HG03457 (cell line): ENCODE results near the gene CCNQ.

Source experiments
- ATAC-seq: cut with Tn5 transposase; IDR thresholded peaks from one replicate; pipeline ENCODE4 v1.9.1; 2021; ENCODE audit warnings: moderate number of reproducible peaks; ENCODE audit not compliant: unreplicated experiment

CCNQ gene

DNA sequence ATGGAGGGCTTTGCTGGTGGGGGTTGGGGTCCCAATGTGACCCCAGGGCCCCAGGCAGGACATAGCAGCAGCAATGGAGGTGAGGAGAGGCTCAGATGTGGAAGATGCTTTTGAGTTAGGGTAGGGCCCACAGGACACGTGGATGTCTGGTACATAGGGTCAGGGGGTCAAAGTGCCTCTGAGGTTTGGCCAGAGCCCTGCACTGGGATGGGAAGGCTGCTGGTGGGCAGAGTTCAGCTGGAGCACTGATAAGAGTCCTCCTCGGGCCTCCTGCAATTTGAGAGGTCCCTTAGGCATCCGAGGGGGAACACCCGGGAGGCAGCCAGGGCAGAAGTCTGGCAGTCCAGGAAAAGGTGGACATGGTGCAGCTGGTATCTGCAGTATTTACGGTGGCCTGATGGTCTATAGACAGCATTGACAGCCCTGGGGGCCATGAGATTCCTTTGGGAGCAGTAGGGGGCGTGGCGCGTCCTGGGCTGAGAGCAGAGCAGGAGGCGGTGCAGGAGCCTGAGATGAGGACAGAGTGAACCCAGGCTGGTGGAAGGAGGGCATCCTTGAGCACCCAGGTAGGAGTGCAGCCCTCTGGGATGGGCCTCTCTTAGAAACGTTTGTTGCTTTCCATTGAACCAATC lies 22.6 kb downstream of the CCNQ start:
- ATAC-seq: no peak

DNA sequence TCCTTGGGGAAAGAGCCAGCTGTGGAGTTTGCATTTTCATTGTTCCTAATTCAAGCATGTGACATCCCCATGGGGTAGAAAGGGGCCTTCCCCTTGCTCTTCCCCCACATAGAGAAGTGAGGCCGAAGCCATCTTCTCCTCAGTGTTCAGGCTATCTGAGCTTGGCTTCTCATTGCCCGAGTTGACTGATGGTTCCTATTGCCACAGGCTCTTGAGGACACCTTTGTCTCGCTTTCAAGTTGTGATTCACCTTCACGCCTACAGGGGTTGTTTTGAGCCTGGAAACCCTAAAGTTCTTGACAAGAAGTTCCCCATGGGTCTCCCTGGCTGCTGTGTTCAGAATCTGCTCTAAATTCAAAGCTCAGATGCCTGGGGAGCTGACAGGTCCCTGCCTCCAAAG lies 25.0 kb downstream of the CCNQ start:
- ATAC-seq: no peak

DNA sequence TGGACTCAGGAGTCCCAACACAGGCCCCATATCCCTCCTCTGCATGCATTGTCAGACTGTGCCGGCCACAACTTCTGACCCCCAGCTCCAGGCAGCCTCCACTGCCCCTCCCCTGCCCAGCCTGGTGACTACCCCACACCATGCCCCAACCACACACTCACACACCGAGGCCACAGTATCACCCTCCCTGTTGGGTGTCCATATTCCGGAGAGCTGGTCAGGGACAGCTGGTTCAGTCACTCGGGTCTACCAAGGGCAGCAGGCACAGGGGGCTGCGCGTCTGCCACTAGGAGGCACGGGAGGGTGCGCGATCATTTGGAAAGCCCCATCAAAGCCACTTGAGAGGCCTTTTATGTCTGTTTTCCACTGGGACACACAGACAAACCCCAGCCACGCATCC lies 26.3 kb downstream of the CCNQ start:
- ATAC-seq: no peak

- no peak for ATAC-seq
These were observed 27.4 kb downstream of the CCNQ start for GRCh38 chrX:153571534-153571908.

GRCh38 chrX:153569475-153569874 lies 29.5 kb downstream of the CCNQ start:
- ATAC-seq: no peak

DNA sequence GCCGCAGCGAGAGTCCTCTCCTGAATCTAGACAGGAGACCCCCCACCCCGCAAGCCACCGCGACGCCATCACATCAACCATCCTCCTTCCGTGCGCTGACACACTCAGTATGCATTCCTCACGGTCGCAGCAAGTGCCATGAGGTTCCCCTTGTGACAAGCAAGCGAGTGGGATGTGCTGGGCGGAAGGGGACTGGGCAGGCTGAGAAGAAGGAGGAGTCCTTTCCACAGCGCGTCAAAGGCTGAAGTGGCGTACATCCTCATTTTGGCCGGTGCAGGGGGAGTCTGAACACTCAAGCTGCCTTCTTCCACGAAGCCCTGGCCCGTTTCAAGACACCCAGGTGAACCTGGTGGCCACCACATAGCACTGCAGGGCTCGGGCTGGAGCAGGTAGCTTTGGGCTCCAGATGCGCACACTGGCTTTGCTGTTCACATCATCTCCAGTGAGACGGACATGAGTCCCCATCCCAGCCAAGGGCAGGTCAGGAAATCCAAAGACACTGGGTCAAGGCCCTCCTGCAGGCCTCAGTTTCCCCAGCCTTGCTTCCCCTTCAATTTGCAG lies 30.4 kb downstream of the CCNQ start:
- ATAC-seq: no peak

- no peak for ATAC-seq
These were observed 32.9 kb downstream of the CCNQ start for GRCh38 chrX:153565996-153566580.

DNA sequence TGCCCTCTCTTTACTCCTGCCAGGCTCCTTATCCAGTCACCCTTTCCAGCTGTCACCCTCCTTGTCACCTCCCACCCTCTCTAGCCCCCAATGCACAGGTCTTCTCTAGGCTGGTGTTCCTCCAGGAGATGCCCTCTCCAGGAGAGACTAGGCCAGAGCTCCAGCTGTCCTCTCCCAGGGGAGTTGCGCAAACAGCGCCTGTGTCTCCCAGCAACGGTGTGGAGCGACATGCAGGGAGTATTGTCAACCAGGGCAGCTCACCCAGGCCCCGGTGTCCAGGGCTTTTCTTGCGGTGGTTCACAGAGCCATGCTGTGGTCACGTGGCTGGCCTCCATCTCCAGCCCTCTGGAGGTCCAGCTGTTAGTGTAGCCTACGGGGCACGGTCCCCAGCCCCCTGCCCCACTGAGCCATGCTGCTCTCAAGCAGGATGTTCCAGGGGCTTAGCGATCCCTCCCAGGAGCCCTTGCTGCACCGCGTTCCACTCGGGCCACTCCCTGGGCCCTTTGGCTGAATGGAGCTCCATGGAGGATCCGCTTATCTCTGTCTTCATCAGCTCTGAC lies 34.8 kb downstream of the CCNQ start:
- no peak for ATAC-seq

- ATAC-seq: no peak
These were observed 36.4 kb downstream of the CCNQ start for GRCh38 chrX:153562546-153562945.

- no peak for ATAC-seq
These were observed 37.6 kb downstream of the CCNQ start for GRCh38 chrX:153561337-153561736.

DNA sequence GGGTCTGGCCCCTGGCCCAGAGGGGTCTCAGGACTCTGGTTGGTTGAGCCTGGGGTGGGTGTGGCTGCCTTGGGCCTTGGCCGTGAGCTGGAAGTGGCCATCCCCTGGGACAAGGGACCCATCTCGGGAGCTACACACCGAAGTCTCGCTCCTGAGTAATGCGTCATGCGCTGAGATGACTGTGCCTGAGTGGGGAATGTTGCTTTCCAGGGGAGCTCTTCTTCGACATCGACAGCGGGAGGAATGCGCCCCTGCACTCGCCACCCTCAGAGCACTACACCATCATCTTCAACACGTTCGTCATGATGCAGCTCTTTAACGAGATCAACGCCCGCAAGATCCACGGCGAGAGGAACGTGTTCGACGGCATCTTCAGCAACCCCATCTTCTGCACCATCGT lies 38.5 kb downstream of the CCNQ start:
- ATAC-seq: no peak

GRCh38 chrX:153560000-153560399 lies 38.9 kb downstream of the CCNQ start:
- ATAC-seq: no peak

DNA sequence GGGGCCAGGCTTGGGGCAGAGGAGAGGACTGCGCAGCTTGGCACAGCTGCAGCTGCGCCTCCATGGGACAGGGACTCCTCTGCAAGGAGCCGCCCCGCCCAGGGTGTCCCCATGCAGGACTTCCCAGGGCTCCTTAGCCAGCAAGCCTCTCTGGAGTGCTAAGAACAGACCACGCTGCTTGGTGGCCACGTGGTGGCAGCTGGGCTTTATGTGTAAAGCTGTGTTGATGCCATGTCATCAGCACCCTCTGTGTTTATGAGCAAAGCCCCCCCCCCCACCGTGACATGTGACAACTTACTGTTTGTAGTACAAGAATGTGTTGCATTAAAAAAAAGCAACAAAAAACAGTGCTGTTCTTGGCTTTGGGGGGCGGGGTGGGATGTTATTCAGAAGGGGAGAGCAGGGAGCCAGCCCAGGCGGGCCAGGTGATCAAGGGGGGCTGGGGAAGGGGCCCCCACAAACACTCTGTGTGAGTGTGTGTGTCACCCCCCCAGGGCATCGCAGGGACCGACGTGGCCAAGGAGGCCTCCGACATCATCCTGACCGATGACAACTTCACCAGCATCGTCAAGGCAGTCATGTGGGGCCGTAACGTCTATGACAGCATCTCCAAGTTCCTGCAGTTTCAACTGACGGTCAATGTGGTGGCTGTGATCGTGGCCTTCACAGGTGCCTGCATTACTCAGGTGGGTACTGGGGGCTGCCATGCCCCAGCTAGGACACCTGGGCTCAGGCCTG lies 41.2 kb downstream of the CCNQ start:
- ATAC-seq: no peak

DNA sequence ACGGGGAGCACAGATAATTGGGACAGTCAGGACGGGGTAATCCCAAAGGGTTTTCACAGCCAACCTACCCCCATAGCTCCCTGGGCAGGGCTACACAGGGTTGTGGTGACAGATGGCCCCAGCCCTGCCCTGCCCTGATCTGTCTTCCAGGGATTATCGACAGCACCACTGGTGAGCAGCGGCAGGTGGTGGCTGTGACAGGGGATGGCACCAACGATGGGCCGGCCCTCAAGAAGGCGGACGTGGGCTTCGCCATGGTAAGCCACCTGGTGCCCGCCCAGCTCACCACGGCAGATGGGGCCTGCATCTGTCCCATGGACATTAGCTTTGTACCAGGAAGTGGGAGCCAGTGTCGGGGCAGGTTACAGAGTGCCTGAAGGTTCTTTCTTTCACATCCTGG lies 42.2 kb downstream of the CCNQ start:
- no peak for ATAC-seq

DNA sequence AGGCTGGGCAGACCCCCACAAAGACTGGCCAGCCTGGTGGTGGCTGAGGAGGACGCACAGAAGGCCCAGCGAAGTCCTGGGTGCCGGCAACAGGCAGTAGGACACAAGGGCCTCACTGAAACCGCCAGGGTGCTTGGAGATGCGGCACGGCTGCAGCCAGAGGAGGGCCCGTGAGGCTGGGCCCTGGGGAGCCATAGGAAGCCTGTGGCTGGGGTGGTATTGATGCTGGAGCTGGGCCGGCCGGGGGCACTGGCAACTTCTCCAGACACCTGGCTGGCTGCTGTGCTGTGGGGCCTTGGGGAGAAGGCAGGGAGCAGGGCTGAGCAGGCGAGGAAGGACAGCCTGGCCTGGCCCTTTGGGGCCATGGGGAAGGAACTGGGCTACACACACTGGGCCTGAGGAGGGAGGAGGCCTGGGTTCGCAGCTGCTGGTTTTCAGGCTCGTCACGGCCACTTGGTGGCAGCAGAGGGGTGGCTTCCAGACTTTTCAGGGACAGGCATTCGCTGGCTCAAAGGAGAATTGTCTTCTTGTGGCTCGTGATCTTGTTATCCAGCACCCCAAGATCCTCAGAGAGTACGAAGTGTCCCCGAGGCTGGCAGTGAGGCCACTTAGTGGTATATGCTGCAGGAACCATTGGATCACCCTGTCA lies 44.3 kb downstream of the CCNQ start:
- ATAC-seq: no peak

DNA sequence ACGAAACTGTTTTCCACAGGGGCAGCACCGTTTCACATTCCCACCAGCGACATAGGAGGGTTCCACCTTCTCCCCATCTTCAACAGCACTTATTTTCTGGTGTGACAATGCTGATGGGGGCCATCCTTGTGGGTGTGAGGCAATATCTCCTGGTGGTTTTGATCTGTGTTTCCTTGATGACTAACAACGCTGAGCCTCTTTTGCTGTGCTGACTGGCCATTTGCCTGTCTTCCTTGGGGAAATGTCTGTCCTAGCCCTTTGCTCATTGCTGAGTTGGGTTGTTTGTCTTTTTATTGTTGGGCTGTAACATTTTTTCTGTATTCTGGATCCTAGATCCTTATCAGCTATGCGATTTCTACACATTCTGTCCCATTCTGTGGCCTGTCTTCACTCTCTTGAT lies 47.8 kb downstream of the CCNQ start:
- no peak for ATAC-seq

DNA sequence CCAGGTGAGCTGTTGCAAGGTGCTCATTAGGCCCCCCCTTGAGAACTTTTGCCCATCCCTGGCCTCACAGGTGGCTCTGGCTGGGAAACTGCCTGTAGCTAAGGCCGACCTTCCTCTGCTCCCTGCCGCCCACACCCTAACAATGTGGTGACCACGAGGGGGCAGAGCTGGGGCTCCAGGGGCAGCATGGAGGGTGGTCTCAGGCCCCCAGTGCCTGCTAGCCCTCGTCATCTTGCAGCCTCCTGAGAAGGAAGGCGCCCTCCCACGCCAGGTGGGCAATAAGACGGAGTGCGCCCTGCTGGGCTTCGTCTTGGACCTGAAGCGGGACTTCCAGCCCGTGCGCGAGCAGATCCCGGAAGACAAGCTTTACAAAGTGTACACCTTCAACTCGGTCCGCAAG lies 49.1 kb downstream of the CCNQ start:
- no peak for ATAC-seq

GRCh38 chrX:153549231-153549630 lies 49.7 kb downstream of the CCNQ start:
- ATAC-seq: no peak

DNA sequence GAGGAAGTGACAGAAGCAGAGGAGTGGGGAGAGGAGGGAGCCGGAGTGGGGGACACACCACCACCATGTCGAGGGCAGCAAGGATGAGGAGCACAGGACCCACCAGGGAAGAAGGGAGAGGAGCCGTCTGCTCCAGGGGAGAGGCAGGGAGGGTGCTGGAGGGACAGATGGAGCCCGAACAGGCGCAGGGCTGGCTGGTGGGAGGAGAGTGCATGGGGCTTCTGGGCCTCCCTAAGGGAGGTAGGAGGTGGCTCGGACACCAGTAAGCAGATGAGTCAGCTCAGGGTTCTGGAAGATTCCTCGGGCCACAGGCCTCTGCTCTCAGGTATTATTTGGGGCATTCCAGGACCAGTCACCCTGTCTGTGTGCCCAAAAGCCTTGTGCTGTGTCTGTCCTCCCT lies 51.7 kb downstream of the CCNQ start:
- no peak for ATAC-seq

- ATAC-seq: no peak
These were observed 52.6 kb downstream of the CCNQ start for GRCh38 chrX:153546386-153546785.

- ATAC-seq: no peak
These were observed 54.2 kb downstream of the CCNQ start for GRCh38 chrX:153544727-153545126.
